Choroid plexus epithelial cell (primary cell): ENCODE data around the gene HSPE1.

Source experiments
- DNase-seq: peaks from one replicate; pipeline ENCODE4 v3.0.0-alpha.2; 2010; ENCODE audit warnings: low read depth
- H3K4me3 ChIP-seq: 2 replicates; pipeline ENCODE4 v1.5.1; 2011; ENCODE audit warnings: low read depth, mild to moderate bottlenecking, control low read depth, low read length, moderate library complexity
- TF ChIP-seq, protein P1 (sequence below): conservative IDR thresholded peaks from 2 replicates; pipeline ENCODE4 v1.5.1; 2011; ENCODE audit warnings: low read depth, mild to moderate bottlenecking, control low read depth, inconsistent platforms, low read length, moderate library complexity

HSPE1 gene

DNA sequence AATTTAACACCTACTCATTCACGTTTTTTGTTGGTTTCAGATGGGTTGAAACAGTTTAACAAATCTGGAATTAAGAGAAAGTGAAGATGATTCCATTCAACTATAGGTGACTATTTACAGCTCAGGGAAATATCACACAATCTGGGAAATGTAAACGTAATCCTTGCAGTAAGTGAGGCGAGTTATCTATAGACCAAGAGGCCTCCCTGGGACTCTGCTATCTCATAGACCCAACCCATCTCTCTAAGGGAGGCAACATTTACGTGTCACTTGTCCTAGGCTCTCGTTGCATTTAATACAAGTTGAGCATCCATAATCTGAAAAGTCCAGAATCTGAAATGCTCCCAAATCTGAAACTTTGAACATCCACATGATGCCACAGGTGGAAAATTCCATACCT is 13.7 kb downstream of the HSPE1 start:
- DNase-seq = no peak
- H3K4me3 ChIP-seq = no peak overlapping the region
- TF ChIP-seq, protein P1, sequence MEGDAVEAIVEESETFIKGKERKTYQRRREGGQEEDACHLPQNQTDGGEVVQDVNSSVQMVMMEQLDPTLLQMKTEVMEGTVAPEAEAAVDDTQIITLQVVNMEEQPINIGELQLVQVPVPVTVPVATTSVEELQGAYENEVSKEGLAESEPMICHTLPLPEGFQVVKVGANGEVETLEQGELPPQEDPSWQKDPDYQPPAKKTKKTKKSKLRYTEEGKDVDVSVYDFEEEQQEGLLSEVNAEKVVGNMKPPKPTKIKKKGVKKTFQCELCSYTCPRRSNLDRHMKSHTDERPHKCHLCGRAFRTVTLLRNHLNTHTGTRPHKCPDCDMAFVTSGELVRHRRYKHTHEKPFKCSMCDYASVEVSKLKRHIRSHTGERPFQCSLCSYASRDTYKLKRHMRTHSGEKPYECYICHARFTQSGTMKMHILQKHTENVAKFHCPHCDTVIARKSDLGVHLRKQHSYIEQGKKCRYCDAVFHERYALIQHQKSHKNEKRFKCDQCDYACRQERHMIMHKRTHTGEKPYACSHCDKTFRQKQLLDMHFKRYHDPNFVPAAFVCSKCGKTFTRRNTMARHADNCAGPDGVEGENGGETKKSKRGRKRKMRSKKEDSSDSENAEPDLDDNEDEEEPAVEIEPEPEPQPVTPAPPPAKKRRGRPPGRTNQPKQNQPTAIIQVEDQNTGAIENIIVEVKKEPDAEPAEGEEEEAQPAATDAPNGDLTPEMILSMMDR = no peak

- no peak for DNase-seq
- no peak overlapping the region for H3K4me3 ChIP-seq
- TF ChIP-seq, protein P1 = no peak
Observed at GRCh38 chr2:197514754-197515153, 14.6 kb downstream of the HSPE1 start.

DNA sequence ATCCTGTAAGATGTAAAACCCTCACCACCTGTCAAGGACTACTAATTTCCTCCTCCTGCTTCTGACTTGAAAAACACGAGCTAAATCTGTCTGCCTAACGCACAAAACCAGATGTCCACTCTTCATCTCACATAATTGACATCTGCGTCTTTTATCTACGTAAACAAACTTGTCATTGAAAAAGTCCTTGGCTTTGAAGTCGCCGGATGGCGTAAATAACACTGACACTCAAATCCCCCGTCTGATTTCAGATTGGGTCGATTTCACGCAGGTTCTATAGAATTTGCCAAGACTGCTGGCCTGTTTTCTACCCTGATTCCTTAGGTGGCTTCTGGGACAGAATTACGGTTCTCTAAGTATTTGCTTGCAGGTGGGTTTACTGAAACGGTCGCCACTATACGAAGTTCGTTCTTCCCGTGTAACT is 15.1 kb downstream of the HSPE1 start:
- TF ChIP-seq, protein P1 = no peak
- peak overlapping the region; percentile 98 for H3K4me3 ChIP-seq
- DNase-seq = no peak

GRCh38 chr2:197515739-197516392 is 15.7 kb downstream of the HSPE1 start, which contains the start of gene MOB4:
Gene MOB4, plus strand, starts transcription at chr2:197516066. Its CDS starts 21 bp downstream, at chr2:197516087.
- TF ChIP-seq, protein P1 = no peak
- peak; percentile 95 for DNase-seq

GRCh38 chr2:197516393-197516761 is 16.2 kb downstream of the HSPE1 start:
- peak; percentile 45 for DNase-seq
- peak overlapping the region; percentile 98 for H3K4me3 ChIP-seq
- TF ChIP-seq, protein P1 = no peak

More at GRCh38 chr2:197515739-197516392, 15.7 kb downstream of the HSPE1 start, which contains the start of gene MOB4:
- peak within 1 kb of the TSS; percentile 98 for H3K4me3 ChIP-seq

- TF ChIP-seq, protein P1 = no peak
- no peak for DNase-seq
- peak overlapping the region; percentile 98 for H3K4me3 ChIP-seq
Observed at GRCh38 chr2:197517150-197517549, 17.0 kb downstream of the HSPE1 start.

- TF ChIP-seq, protein P1 = no peak
- DNase-seq = peak; percentile 61
- no peak overlapping the region for H3K4me3 ChIP-seq
Observed at GRCh38 chr2:197538412-197538811, 38.2 kb downstream of the HSPE1 start.
